HG02852 (cell line): ENCODE results near the gene TXNRD1.
"Not testable (repeated sequence)": the region's sequence is repeated elsewhere in the genome, so short reads cannot be mapped to it uniquely, and the experiment has no call there.

Source experiments
- ATAC-seq: cut with Tn5 transposase; IDR thresholded peaks from one replicate; pipeline ENCODE4 v1.9.1; 2021; ENCODE audit warnings: mild to moderate bottlenecking, moderate library complexity; ENCODE audit not compliant: unreplicated experiment

The TXNRD1 gene

DNA sequence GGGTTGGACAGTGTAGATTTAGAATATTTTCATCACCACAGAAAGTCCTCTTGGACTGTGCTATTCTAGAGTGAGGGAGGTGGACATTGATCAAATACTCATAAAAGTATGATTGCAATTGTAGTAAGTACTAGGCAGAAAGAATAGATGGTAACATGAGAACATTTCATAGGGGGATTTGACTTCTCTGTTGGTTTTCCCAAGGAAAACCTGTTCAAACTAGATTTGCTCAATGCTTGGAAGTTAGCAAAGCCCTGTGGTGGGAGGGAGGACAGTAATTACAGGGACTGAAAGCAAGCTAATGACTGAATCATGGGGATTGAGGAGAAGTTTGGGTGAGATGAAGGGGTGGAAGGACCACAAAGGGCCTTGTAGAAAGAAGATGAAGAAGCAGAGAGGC lies 63.6 kb downstream of the TXNRD1 start:
- no peak for ATAC-seq

DNA sequence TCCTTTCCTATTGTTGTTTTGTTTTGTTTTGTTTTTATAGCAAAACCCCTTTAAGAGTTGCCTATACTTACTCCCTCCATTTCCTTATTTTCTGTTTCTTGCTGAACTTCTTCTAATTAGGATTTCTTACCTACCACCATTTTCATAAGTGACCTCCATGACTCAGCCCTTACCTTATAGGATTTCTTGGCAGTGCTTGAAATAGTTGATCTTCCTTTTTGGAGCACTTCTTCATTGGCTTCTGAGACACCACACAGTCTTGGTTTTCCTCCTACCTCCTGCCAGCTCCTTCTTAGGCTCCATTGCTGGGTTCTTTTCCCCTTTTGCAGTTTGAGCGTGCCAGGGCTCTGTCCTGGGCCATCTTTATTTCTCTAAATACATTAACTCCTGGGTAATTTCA lies 64.5 kb downstream of the TXNRD1 start:
- no peak for ATAC-seq

DNA sequence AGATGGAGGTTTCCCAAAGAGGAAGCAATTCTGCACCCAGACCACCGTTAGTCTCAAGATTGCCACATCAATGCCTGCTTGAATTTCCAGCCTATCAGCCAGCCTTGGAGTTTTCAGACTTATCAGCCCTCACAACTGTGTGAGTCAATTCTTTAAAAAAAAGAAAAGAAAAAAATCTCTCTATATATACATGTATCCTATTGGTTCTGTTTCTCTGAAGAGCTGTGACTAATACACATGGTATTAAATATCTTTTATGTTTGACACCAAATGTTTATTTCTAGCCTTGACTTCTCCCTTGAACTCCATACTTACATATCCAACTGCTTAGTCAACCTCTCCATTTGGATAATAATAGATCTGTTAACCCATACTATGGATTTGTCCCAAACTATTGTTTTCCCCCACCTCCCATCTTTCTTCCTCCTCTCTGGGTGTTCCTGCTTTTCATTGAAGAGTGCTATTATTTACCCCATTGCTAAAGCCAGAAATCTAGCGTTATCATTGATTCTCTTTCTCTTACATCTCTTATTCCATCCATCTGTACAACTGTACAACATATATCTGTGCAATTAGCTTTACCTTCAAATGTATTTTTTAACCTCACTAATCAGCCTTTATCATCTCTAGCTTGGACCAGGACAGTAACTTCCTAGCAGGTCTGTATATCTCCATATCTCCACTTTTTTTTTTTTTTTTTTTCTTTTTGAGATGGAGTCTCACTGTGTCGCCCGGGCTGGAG lies 65.3 kb downstream of the TXNRD1 start:
- no peak for ATAC-seq

DNA sequence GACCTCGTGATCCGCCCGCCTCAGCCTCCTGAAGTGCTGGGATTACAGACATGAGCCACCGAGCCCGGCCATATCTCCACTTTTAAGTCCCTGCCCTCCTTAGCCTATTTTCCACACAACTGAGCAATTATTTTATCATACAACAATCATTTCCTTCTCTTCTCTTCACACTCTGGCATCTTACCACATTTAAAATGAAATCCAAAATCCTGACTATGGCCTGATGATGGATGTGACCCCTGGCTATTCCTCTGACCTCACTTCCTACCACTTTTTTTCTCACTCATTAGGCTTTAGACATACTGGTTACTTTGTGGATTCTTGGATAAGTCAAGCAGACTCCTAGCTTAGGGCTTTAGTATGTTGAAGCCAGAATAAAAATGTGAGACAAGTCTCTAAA lies 66.1 kb downstream of the TXNRD1 start:
- no peak for ATAC-seq

DNA sequence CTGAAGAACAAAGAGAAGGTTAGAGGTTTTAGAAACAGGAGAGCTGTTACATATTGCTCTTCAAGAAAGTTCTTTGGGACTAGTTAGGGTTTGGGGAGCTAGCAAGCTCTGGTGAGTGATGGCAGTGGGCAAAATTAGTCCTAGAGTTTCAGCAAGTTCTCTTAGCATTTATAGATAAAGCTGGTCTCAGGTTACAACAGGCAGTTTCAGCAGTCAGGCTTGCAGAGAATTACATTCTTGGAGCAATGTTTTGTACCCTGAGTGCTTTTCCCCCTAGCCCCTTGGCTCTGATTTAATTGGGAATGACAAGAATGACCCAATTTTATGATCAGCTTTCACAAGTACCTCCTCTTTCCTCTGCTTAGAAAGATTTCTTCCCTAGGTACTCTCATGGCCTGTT lies 66.5 kb downstream of the TXNRD1 start:
- no peak for ATAC-seq

DNA sequence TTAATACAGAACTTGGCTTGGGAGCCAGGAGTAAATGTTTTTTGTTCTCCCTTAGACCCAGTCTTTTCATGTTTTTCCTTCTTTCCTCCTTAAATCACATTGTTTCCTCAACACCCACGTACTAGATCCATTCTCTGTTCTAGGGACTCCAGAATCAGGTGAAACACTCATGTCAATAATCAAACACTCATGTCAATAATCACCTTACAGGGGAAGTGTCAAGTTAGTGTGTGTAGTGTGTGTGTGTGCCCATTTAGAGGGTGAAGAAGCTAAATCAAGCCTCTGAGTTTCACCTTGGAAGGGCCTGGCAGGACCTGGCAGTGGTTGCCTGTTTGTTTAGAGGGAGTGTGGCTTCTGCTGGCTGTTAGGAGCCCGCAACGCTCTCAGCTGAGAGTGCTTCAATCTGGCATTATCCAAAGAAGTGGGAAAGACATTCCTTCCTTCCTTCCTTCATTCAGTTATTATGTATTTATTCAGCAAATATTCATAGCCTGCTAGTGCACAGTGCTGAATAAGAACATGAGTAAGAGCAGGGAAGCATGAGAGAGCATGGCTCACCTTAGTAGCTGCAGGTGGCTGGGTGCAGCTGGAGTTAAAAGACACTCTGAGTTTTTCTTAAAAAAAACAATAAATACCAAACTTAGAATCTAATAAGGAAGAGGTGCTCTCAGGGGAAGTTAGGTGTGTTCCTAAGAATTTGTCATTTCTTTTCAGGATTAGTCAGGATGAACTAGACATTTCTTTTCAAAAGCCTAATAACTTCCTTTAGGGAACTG lies 70.3 kb downstream of the TXNRD1 start:
- no peak for ATAC-seq

DNA sequence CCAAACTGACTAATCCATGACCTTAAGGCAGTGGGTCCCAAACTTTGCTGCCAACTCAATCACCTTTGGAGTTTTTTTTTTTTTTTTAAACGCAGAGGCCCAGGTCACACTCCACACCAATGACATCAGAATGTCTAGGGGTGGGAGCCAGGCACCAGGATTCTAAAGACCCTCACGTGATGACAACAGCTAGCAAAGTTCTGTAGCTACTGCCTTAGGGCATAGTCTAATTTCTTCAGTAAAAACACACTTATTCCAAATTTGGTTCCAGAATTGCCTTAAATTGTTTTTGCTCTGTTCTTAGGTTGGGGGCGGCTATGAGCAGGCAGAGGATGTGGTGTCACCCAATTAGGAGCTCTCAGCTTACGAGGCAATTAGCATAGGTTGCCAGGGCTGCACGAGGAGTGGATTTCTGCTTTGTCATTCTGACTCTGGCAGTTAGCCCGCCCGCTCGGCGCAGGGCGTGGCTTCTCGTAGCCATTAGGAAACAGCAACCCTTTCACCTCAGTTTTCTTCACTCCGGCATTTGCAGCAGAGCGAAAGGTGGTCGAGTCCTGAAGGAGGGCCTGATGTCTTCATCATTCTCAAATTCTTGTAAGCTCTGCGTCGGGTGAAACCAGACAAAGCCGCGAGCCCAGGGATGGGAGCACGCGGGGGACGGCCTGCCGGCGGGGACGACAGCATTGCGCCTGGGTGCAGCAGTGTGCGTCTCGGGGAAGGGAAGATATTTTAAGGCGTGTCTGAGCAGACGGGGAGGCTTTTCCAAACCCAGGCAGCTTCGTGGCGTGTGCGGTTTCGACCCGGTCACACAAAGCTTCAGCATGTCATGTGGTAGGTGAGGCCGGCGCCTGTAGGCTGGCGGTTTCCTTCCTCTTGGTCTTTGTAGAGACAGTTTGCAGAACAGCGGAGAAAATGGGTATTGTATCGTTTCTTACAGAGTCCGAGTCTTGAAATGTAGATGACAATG lies 71.2 kb downstream of the TXNRD1 start:
- peak; percentile 88 for ATAC-seq

DNA sequence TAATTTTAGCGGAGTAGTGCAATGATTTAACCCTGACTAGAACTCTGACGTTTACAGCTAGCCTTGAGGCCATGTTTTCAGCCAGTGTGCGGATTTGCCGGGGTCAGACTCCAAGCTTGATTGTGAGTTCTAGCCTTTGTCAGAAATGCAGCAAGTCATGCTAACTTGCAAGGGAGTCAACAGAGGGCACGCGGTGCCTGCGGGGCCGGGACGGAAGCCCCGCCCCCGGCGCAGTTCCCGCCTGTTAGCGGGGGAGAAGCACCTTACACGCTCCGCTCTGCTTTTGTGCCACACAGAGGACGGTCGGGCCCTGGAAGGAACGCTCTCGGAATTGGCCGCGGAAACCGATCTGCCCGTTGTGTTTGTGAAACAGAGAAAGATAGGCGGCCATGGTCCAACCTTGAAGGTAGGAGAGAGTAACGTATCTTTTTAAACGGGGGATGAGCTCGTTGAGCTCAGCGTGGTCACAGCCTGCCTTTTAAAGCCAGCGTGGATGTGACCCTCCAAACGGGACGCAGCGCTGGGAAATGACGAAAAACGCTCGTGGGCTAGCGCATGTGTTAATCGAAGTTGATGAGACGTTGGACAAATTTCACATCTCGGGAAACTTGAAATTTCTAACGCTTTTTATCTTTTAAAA lies 73.2 kb downstream of the TXNRD1 start:
- ATAC-seq = peak; percentile 41

DNA sequence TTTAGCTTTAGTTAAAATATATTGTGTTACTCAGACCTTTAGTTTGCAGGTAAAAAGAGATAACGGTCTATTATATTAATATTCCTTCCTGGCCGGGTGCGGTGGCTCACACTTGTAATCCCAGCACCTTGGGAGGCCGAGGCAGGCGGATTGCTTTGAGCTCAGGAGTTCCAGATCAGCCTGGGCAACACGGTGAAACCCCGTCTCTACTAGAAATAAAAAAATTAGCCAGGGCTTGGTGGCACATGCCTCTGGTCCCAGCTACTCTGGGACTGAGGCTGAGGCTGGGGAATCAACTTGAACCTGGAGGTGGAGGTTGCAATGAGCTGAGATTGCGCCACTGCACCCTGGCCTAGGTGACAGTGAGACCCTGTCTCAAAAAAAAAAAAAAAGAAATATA lies 74.7 kb downstream of the TXNRD1 start:
- ATAC-seq = no peak

DNA sequence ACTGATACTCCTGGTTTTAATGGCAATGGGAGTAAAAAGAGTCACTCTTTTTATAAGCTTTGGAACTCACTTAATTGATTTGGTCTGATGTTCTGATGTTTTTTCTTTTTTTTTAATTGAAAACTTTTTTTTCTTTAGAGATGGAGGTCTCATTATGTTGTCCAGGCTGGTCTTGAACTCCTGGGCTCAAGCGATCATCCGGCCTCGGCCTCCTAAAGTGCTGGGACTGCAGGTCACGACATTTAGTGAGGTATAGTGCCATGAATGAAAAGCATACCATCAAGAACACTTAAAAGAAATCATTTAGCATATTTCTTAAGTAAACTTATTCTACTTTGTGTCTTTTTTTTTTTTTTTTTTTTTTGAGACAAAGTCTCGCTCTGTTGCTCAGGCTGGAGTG lies 75.3 kb downstream of the TXNRD1 start:
- no peak for ATAC-seq

DNA sequence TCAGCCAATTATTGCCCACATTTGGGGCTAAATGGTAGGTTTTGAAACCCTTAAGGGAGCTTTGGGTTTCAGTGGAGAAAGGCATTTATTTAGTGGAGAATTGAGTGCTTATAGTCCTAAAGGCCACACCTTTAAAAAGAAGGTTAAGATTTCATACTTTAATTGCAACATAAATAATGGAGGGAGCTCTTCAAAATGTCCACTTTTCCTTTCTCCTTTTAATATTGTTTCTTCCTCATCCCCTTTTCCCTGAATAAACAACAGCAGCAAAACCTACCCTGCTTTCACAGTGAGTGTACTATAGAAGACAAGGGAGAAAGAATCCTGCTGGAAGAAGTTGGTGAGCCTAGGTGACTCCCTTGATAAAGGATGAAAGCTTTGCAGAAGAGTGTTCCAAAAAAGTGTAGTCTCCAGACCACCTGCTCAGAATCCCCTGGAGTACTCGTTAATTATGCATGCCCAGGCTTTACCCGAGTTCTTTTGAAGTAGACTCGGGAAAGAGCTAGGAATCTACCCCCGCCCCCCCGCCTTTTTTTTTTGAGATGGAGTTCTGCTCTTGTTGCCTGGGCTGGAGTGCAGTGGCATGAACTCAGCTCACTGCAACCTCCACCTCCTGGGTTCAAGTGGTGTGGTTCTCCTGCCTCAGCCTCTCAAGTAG lies 76.4 kb downstream of the TXNRD1 start:
- no peak for ATAC-seq

DNA sequence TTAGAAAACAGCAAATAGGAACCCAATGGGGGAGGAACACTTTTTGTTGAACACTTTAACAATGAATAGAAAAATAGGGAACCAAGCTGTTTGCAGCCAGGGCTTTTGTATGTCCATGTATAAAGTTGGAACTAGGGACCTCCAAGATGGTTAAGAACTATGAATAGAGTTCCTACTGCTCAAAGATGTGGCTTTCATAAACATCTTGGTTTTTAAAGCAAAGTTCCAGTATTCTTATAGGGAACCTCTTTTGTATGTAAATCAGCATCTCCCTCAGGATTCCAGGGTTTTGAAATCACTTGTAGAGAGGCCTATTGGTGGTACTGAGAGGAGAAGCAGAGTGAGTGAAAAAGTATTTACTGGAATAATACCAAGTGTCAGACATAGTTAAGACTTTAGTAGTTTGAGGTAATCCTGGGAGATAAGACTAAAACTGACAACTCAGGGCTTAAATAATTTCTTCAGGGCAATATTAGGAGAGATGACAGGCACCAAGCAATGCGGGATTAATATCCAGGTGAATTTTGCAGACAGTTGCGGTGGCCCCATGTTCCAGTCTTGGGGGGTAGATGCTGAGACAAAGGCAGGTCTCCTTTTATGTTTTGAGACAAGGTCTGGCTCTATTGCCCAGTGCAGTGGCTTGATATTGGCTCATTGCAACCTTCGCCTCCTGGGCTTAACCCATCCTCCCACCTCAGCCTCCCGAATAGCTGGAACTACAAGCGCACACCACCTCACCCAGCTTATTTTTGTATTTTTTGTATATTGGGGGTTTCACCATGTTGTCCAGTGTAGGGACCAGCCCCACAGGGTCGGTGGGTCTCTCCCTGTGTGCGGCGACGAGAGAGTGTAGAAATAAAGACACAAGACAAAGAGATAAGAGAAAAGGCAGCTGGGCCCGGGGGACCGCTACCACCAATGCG lies 77.6 kb downstream of the TXNRD1 start:
- no peak for ATAC-seq

DNA sequence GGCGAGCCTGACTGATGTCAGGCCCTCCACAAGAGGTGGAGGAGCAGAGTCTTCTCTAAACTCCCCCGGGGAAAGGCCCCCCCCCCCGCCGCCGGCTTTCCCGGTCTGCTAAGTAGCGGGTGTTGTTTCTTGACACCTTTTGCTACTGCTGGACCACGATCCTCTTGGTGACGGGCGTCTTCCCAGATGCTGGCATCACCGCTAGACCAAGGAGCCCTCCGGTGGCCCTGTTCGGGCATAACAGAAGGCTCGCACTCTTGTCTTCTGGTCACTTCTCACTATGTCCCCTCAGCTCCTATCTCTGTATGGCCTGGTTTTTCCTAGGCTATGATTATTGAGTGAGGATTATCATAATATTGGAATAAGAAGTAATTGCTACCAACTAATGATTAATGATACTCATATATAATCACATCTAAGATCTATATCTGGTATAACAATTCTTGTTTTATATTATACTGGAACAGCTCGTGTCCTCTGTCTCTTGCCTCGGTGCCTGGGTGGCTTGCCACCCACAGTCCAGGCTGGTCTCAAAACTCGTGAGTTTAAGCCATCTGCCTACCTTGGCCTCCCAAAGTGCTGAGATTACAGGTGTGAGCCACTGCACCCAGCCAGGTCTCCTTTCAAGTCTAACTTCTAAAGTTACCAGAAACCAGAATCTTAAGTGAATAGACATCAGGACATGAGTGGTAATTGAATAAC lies 78.7 kb downstream of the TXNRD1 start:
- not testable (repeated sequence) for ATAC-seq

DNA sequence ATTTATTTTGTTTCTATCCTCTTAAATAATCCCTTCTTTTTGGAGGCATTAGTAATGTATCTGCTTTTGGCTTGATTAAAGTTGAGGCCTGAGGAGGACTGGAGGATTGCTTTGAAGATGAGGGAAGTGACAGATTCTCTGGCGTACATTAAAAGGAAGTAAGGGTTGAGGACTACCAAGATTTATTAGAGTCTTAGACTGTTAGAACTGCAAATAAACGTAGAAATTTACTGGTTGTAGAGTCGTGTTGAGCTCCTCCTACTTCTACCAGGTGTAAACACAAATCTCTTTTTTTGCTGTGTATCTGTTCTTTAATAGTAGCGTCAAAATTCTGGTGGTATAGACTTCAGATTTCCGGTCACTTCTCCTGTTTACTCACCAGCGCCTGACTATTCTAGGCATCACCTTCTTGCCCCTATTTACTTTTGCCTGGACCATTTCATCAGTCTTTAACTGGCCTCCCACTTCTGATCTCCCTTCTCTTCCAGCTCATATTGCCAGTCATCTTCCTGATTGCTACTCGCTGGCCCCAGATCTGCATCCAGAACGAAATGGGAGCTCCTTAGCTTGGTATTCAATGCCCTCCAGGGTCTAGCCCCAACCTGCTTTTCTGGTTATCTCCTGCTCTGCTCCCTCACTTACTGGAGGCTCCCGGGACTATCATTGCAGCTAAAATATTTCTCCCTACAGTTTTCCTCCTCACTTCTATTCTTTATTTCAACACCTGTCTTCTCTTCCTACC lies 79.5 kb downstream of the TXNRD1 start:
- no peak for ATAC-seq

DNA sequence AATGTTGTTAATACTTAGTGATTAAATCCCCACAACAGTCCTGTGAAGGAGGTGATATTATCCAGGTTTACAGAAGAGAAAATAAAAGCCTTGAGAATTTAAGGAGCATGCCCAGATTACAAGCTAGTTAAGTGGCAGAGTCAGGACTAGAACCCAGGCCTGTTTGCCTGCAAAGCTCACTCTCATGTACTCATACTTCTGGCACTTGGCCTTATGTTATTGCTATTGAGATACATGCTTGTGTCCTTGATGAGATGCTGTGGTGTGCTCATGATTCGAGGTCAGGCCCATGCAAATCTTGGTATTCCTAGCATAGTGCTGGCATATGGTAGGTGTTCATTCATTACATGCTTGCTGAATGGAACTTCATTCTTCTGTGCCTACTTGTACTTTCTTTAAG lies 80.4 kb downstream of the TXNRD1 start:
- no peak for ATAC-seq

DNA sequence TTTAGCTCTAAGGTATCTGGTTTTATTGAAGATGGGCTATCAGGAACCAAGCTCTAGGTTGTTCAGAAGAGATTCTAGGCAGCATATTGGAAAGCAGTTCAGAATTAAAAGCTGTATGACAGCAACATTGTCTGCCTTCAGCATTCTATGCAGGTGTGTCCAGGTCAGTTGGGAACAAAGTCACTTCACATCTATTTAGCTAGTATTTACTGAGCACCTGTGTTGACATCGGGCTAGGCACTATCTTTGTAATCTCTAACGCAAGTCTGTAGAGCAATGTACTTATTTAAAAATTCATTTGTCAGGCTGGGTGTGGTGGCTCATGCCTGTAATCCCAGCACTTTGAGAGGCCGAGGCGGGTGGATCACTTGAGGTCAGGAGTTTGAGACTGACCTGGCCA lies 81.1 kb downstream of the TXNRD1 start:
- ATAC-seq = no peak

DNA sequence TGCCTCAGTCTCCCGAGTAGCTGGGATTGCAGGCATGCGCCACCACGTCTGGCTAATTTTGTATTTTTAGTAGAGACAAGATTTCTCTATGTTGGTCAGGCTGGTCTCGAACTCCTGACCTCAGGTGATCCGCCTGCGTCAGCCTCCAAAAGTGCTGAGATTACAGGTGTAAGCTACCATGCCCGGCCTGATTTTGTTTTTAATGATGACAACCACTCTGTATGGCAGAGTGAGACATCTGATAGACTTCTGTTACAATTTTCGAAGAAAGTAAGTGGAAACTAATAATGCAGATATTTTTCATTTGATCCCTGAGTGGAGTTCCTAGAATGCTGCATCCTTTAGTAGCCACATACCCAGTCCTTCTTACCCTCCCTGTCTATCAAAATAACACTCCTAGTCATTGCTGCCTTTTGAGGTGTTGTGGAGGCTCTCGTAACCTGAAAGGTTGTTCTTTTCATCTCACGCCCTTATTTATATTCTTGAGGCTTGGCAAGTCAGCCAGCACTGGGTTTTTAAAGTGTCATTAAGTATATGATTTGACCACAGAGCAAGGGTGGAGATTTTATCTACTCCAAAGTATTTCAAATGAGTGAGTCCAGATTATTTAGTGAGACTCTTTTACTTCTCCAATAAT lies 82.0 kb downstream of the TXNRD1 start:
- ATAC-seq = no peak
